ENCODE measurements around the gene ATP11A. TPM values are rescaled to one million over a fixed set of nuclear protein-coding genes. Genes with fewer than 3 reads are reported as not detected.

Gene ATP11A
- total RNA-seq, 1 experiment from 2014 or later, result 65.3 TPM

DNA sequence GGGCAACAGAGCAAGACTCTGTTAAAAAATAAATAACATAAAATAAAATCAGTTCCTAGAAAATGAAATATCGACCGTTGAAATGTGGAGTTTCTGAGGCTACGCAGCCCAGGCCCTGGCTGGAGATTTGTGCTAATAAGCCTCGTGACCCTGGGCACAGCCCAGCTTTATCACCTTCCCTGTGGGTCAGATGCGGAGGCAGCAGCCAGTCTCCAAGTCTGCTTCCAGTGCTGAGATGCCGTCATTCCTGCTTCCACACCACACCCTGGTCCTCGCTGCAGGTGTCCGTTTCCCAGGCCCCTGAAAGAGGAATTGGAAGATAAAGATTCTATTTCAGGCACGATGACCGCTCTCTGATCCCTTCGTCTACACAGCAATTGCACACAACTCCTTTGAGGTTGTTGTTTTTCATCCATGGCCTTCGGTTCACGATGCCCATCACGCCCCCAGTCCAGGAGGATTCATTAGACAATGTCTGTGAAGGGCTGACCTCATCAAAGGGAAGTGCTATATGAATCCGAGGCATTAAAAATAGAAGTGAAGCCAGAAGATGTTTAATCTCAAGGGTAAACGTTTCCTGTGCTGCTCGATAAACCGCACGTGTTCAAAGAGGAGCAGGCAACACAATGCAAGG, 48.3 kb upstream of the ATP11A start:
- H3K18ac ChIP-seq (ENCODE audit: insufficient read length, low read depth, low read length), result no peak overlapping the region
- DNase-seq, result no peak

More for the DNA sequence above, 48.3 kb upstream of the ATP11A start:
- Histone ChIP-seq H3K14ac (ENCODE audit: insufficient read depth, low read length) (no peak overlapping the region), H4K91ac (ENCODE audit: insufficient read length, low read depth, low read length) (no peak overlapping the region), H4K20me1 (ENCODE audit: control insufficient read depth, insufficient read depth, insufficient read length) (peaks cover 3% of the 10 kb centered on the region), H3K79me2 (ENCODE audit: insufficient read depth, low read length) (no peaks in the 10 kb centered on the region), H3K23me2 (ENCODE audit: insufficient read length, low read depth, low read length, poor library complexity, severe bottlenecking) (peaks cover 3% of the 10 kb centered on the region), H2AK5ac (ENCODE audit: insufficient read length, low read length) (no peak overlapping the region), H2BK20ac (ENCODE audit: low read depth, low read length, poor library complexity, severe bottlenecking) (no peak overlapping the region), H4K8ac (replicated peaks; ENCODE audit: insufficient read length, low read depth, low read length) (no peak overlapping the region), H4K5ac (ENCODE audit: insufficient read length, low read depth, low read length) (no peak overlapping the region), H3K4ac (ENCODE audit: low read depth, low read length) (no peak overlapping the region), H2BK5ac (ENCODE audit: insufficient read length, low read length) (no peak overlapping the region), H2BK120ac (ENCODE audit: low read depth, low read length, poor library complexity, severe bottlenecking) (no peak overlapping the region), H3K4me2 (ENCODE audit: insufficient read depth, insufficient read length, low read length) (no peak overlapping the region), H3K23ac (ENCODE audit: insufficient read length, low read depth, low read length) (no peak overlapping the region), H3K27me3 (ENCODE audit: insufficient read depth, low read length) (no peaks in the 10 kb centered on the region; the same call in 1 of the 2 replicates), H3T11ph (ENCODE audit: low read length) (no peak overlapping the region), H3K79me1 (ENCODE audit: insufficient read depth, low read depth, low read length, poor library complexity, severe bottlenecking) (no peaks in the 10 kb centered on the region), H2BK12ac (ENCODE audit: insufficient read length, low read depth, low read length) (no peak overlapping the region), H3K56ac (ENCODE audit: insufficient read length, low read depth, low read length) (no peak overlapping the region), H3K9me3 (ENCODE audit: control insufficient read depth, low read depth, low read length) (no peaks in the 10 kb centered on the region), H3K9ac (ENCODE audit: extremely low read depth, insufficient read length, low read length) (no peak overlapping the region), H3K27ac (ENCODE audit: insufficient read length, low read depth, low read length) (no peak overlapping the region), H2BK15ac (ENCODE audit: low read depth, low read length) (no peak overlapping the region), H2AFZ (ENCODE audit: low read length) (no peak overlapping the region), H3K4me1 (ENCODE audit: insufficient read depth, low read length) (no peaks in the 10 kb centered on the region)
- WGBS (ENCODE audit: extremely low coverage, insufficient read length, low lambda C conversion rate), result no CpG with 5 or more reads among the region's 19 CpGs
- Mint-ChIP-seq H3K4me3 (no peak overlapping the region), H3K4me1 (peaks cover 21% of the 10 kb centered on the region in 2 experiments), H3K36me3 (ENCODE audit: insufficient read depth in 1 of 3, low read depth in 3 of 3) (no peaks in the 10 kb centered on the region), H3K27me3 (ENCODE audit: low read depth) (peaks cover 46% of the 10 kb centered on the region), H3K9me3 (no peaks in the 10 kb centered on the region), H3K27ac (no peak overlapping the region)
- TF ChIP-seq, protein P1, sequence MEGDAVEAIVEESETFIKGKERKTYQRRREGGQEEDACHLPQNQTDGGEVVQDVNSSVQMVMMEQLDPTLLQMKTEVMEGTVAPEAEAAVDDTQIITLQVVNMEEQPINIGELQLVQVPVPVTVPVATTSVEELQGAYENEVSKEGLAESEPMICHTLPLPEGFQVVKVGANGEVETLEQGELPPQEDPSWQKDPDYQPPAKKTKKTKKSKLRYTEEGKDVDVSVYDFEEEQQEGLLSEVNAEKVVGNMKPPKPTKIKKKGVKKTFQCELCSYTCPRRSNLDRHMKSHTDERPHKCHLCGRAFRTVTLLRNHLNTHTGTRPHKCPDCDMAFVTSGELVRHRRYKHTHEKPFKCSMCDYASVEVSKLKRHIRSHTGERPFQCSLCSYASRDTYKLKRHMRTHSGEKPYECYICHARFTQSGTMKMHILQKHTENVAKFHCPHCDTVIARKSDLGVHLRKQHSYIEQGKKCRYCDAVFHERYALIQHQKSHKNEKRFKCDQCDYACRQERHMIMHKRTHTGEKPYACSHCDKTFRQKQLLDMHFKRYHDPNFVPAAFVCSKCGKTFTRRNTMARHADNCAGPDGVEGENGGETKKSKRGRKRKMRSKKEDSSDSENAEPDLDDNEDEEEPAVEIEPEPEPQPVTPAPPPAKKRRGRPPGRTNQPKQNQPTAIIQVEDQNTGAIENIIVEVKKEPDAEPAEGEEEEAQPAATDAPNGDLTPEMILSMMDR (conservative IDR thresholded peaks at IDR 0.05), result no peak

Data from H9 (cell line).